ENCODE results near the gene VPS11.

The VPS11 gene

DNA sequence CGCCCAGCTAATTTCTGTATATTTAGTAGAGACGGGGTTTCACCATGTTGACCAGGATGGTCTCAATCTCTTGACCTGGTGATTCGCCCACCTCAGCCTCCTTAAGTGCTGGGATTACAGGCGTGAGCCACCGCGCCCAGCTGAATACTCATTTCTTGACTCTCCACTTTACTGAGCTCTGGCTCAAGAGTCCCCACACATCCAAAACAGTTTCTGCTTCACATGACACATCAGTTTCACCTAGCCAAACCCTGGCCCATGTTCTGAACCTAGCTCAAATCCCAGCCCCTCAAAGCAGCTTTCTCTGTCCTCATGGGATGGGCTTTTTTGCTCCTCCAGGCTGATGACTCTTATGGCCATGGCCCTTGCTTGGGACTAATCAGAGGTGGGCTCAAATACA, 20.4 kb upstream of the VPS11 start:
- Histone ChIP-seq H3K4me3 (ENCODE audit: low read length, poor library complexity, severe bottlenecking) (no peak overlapping the region), H3K79me2 (ENCODE audit: insufficient read depth, low read length) (peaks cover 8% of the 10 kb centered on the region; the same call in 1 of the 2 replicates), H3F3A (ENCODE audit: low read depth) (no peaks in the 10 kb centered on the region), H3K4me2 (ENCODE audit: low read depth, low read length, poor library complexity, severe bottlenecking) (no peak overlapping the region), H3K9me3 (ENCODE audit: insufficient read depth, low read depth, low read length) (no peaks in the 10 kb centered on the region), H3K4me1 (ENCODE audit: insufficient read depth, low read length, poor library complexity, severe bottlenecking) (no peaks in the 10 kb centered on the region), H3K9me2 (replicated peaks; ENCODE audit: low read depth, low read length) (no peaks in the 10 kb centered on the region), H3K9ac (ENCODE audit: low read depth, low read length, poor library complexity, severe bottlenecking) (no peak overlapping the region), H4K20me1 (ENCODE audit: insufficient read depth, low read length, poor library complexity, severe bottlenecking) (peaks cover 3% of the 10 kb centered on the region), H3K27me3 (ENCODE audit: insufficient read depth, low read length, poor library complexity, severe bottlenecking) (no peaks in the 10 kb centered on the region), H2AFZ (ENCODE audit: low read length) (no peak overlapping the region), H3K36me3 (ENCODE audit: insufficient read depth, low read length) (peaks cover 77% of the 10 kb centered on the region)
- TF ChIP-seq EZH2phosphoT487 (IDR thresholded peaks at IDR 0.05; ENCODE audit: borderline replicate concordance) = no peak
- TF ChIP-seq, protein P1, sequence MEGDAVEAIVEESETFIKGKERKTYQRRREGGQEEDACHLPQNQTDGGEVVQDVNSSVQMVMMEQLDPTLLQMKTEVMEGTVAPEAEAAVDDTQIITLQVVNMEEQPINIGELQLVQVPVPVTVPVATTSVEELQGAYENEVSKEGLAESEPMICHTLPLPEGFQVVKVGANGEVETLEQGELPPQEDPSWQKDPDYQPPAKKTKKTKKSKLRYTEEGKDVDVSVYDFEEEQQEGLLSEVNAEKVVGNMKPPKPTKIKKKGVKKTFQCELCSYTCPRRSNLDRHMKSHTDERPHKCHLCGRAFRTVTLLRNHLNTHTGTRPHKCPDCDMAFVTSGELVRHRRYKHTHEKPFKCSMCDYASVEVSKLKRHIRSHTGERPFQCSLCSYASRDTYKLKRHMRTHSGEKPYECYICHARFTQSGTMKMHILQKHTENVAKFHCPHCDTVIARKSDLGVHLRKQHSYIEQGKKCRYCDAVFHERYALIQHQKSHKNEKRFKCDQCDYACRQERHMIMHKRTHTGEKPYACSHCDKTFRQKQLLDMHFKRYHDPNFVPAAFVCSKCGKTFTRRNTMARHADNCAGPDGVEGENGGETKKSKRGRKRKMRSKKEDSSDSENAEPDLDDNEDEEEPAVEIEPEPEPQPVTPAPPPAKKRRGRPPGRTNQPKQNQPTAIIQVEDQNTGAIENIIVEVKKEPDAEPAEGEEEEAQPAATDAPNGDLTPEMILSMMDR (conservative IDR thresholded peaks at IDR 0.05; ENCODE audit: low read length) = no peak

DNA sequence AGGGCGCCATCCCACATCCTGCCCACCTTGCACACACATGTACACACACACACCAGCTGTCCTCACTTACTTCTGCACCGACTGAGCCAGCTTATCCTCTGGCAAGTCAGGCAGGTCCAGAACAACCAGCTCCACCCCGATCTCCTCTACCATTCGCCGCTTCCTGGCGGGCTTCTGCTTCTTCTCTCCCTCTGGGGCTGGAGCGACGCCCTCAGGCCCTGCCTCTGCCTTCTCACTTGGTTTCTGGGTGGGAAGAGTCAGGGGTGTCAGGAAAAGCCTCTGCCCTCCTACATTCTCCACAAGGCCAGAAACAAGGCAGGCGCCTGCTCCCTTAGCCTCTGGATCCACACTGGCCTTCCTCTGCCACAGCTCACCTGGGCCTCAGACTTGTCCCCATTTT, 19.0 kb upstream of the VPS11 start:
- H3K9ac ChIP-seq (ENCODE audit: low read depth, low read length, poor library complexity, severe bottlenecking) = no peak overlapping the region
- no peaks in the 10 kb centered on the region for H3K27me3 ChIP-seq (ENCODE audit: insufficient read depth, low read length, poor library complexity, severe bottlenecking)
- peaks cover 21% of the 10 kb centered on the region for H3K79me2 ChIP-seq (ENCODE audit: insufficient read depth, low read length)
- peaks cover 3% of the 10 kb centered on the region for H4K20me1 ChIP-seq (ENCODE audit: insufficient read depth, low read length, poor library complexity, severe bottlenecking)
- H3K9me3 ChIP-seq (ENCODE audit: insufficient read depth, low read depth, low read length) = no peaks in the 10 kb centered on the region
- H3K4me1 ChIP-seq (ENCODE audit: insufficient read depth, low read length, poor library complexity, severe bottlenecking) = no peaks in the 10 kb centered on the region
- H3K4me3 ChIP-seq (ENCODE audit: low read length, poor library complexity, severe bottlenecking) = no peak overlapping the region
- no peak overlapping the region for H2AFZ ChIP-seq (ENCODE audit: low read length)
- TF ChIP-seq EZH2phosphoT487 (IDR thresholded peaks at IDR 0.05; ENCODE audit: borderline replicate concordance) = no peak
- TF ChIP-seq, protein P1 (conservative IDR thresholded peaks at IDR 0.05; ENCODE audit: low read length) = no peak
- H3K36me3 ChIP-seq (ENCODE audit: insufficient read depth, low read length) = peaks cover 92% of the 10 kb centered on the region
- H3K4me2 ChIP-seq (ENCODE audit: low read depth, low read length, poor library complexity, severe bottlenecking) = no peak overlapping the region
- no peaks in the 10 kb centered on the region for H3F3A ChIP-seq (ENCODE audit: low read depth)
- H3K9me2 ChIP-seq (replicated peaks; ENCODE audit: low read depth, low read length) = no peaks in the 10 kb centered on the region

DNA sequence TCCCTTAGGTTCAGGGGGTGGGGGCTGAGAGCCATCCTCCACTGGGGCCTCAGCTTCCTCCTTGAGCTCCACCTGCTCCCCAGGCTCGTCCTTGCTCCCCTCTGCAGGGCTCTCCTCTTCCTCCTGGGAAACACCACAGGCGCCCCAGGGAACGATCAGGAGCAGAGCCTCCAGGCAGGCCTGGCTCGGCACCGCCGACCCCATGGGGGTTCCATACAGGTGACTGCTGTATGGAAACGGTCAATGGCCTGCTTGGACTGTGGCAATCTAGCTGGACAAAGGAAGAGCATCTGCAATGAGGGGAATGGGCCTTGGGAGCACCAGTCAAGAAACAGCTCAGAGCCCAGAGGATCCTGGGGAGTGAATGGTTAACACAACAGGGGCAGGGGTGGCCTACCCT, 18.5 kb upstream of the VPS11 start:
- peaks cover 7% of the 10 kb centered on the region for H4K20me1 ChIP-seq (ENCODE audit: insufficient read depth, low read length, poor library complexity, severe bottlenecking)
- no peaks in the 10 kb centered on the region for H3F3A ChIP-seq (ENCODE audit: low read depth)
- H3K27me3 ChIP-seq (ENCODE audit: insufficient read depth, low read length, poor library complexity, severe bottlenecking) = no peaks in the 10 kb centered on the region
- H3K9me3 ChIP-seq (ENCODE audit: insufficient read depth, low read depth, low read length) = no peaks in the 10 kb centered on the region
- H3K9me2 ChIP-seq (replicated peaks; ENCODE audit: low read depth, low read length) = no peaks in the 10 kb centered on the region
- H3K4me2 ChIP-seq (ENCODE audit: low read depth, low read length, poor library complexity, severe bottlenecking) = no peak overlapping the region
- H3K9ac ChIP-seq (ENCODE audit: low read depth, low read length, poor library complexity, severe bottlenecking) = no peak overlapping the region
- TF ChIP-seq, protein P1 (conservative IDR thresholded peaks at IDR 0.05; ENCODE audit: low read length) = no peak
- no peak for TF ChIP-seq EZH2phosphoT487 (IDR thresholded peaks at IDR 0.05; ENCODE audit: borderline replicate concordance)
- H2AFZ ChIP-seq (ENCODE audit: low read length) = no peak overlapping the region
- peaks cover 96% of the 10 kb centered on the region for H3K36me3 ChIP-seq (ENCODE audit: insufficient read depth, low read length)
- peaks cover 2% of the 10 kb centered on the region for H3K4me1 ChIP-seq (ENCODE audit: insufficient read depth, low read length, poor library complexity, severe bottlenecking)
- no peak overlapping the region for H3K4me3 ChIP-seq (ENCODE audit: low read length, poor library complexity, severe bottlenecking)
- peaks cover 25% of the 10 kb centered on the region for H3K79me2 ChIP-seq (ENCODE audit: insufficient read depth, low read length)
